OCI-LY3 (cell line): ENCODE results near the gene CTBP2.

ENCODE experiments used
- EZH2phosphoT487 ChIP-seq: fragments of 200-600 bp; shearing (Covaris generic); IDR thresholded peaks from 2 replicates; pipeline ENCODE4 v1.6.1; 2018; ENCODE audit warnings: antibody characterized with exemption, mixed run types, low read depth
- TF ChIP-seq, protein P1 (sequence below): fragments of 200-600, 300-600 bp; sonication (generic); IDR thresholded peaks from 2 replicates; pipeline ENCODE4 v1.5.1; 2014; ENCODE audit warnings: antibody characterized with exemption, low read length, low read depth

DNA sequence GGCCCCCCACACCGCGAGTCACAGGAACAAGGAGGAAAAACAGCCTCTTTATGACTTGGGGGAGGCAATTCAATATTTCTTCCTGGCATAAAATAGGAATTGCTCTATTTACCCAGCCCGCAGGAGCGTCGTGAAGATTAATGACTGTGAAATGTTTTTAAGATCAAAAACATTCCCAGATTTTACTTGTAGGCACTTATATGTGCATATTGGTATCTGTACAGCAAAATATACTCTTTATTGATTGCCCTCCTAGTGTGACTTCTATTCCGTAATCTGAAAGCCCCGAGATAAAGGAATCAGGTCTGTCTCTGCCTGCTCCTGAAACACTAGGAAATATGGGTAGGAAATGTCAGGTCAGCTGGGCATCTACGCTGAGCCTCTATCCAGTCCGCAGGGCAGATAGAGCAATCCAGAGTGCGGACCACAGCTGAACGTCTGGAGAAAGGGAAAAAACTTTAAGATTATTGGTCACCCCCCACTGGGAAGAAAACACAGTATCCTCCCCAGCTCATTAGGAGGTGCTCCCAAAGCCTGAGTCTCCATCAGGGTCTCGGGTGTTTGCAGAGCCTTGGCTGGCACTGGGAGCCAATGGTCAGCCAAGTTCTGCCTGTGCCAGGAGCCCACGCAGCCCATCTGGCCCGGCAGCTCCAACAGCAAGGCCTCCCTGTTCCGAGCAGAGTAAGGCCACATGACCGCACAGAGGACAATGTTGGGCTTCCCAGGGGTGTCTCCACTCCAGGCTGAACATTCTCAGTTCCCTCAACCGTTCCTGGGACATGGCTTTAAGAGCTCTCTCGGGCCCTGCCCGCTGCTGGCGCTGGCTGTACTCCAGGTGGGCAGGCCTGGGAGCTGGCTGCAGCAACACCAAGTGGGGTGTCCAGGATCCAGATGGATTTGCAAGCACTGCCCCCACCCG lies 7.7 kb downstream of the CTBP2 start:
- TF ChIP-seq, protein P1, sequence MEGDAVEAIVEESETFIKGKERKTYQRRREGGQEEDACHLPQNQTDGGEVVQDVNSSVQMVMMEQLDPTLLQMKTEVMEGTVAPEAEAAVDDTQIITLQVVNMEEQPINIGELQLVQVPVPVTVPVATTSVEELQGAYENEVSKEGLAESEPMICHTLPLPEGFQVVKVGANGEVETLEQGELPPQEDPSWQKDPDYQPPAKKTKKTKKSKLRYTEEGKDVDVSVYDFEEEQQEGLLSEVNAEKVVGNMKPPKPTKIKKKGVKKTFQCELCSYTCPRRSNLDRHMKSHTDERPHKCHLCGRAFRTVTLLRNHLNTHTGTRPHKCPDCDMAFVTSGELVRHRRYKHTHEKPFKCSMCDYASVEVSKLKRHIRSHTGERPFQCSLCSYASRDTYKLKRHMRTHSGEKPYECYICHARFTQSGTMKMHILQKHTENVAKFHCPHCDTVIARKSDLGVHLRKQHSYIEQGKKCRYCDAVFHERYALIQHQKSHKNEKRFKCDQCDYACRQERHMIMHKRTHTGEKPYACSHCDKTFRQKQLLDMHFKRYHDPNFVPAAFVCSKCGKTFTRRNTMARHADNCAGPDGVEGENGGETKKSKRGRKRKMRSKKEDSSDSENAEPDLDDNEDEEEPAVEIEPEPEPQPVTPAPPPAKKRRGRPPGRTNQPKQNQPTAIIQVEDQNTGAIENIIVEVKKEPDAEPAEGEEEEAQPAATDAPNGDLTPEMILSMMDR: no peak
- no peak for TF ChIP-seq EZH2phosphoT487
